Measurements from ENCODE around the gene EFNB2. TPM values are rescaled to one million over a fixed set of nuclear protein-coding genes. Genes with fewer than 3 reads are reported as not detected.

EFNB2 gene
- total RNA-seq, 4 donors from 2014 or later: 12.1 to 41.3 (median 26.4) TPM

DNA sequence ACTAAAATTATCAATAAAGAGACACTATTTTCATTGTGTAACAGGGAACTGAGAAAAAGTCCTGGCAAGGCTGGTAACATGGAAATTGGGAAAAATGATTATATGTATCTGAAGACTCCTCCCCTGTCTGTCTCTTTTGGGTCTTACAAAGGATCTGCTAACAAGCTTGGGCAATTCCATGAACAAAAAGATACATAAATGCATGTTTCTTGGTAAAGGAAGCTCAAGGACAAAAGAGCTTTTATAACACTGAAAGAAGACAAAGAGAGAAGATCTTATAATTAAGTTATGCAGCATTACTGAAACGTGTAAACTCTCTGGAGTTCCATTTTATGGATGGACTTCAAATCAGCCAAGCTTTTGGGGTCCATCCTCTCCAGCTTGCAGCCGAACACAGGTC is 29.2 kb downstream of the EFNB2 start:
- DNase-seq (ENCODE audit: low spot score in 2 of 2): no peak
- TF ChIP-seq POLR2A (IDR thresholded peaks at IDR 0.05) (no peak), CTCF (IDR thresholded peaks at IDR 0.05) (no peak)
- intact Hi-C loops (cut with DNase I; ENCODE audit: low total_unique reads): no loop called here
- 71 to 78% methylated on average over 2 of the region's 2 CpGs for WGBS, 2 donors
- H3K4me3 ChIP-seq (ENCODE audit: low read depth, poor library complexity, severe bottlenecking): no peak overlapping the region

DNA sequence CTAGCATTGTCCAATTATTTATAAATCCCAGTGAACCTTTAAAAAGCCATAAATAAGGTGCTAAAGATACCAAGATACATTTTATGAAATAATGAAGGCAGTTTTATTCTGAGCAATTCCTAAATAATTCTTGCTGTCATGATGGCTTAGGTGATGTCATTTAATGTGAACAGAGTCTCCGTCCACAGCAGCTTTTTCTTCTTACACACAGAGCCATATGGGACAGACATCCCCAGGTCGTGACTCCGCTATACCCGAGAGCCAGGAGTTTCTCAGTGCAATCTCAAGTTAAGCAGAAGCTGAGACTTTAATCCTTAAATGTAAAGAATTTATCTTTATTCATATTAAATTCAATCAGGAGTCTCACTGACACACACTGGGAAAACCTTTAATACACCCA is 29.7 kb downstream of the EFNB2 start:
- TF ChIP-seq CTCF (IDR thresholded peaks at IDR 0.05) (no peak), POLR2A (IDR thresholded peaks at IDR 0.05) (no peak)
- WGBS, 2 donors: 92 to 96% methylated on average over 4 of the region's 4 CpGs

DNA sequence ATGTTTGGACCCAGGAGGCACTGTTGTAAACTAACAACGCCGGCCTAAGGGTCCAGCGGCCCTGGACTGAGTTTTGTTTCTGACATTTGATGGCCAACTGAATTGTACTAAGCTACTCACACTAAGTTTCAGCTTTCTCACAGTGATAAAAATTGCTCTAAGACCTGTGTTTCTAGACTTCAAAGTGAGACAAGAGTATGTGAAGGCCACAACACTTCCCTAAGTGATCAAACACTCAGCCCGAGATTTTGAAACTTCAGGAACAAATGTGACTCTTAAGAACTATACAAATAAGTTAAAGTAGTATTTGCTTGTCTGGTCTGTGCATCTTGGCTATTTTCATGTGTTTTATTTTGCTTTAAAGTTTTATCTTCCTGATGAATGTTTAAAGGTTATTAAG is 30.2 kb downstream of the EFNB2 start:
- DNase-seq (ENCODE audit: low spot score in 2 of 2): no peak
- WGBS, 2 donors: 94 to 96% methylated on average over 4 of the region's 4 CpGs
- H3K4me3 ChIP-seq (ENCODE audit: low read depth, poor library complexity, severe bottlenecking): no peak overlapping the region
- TF ChIP-seq POLR2A (IDR thresholded peaks at IDR 0.05) (no peak), CTCF (IDR thresholded peaks at IDR 0.05) (no peak)
- intact Hi-C loops (cut with DNase I; ENCODE audit: low total_unique reads): no loop called here

More for the DNA sequence above, 29.7 kb downstream of the EFNB2 start:
- no peak overlapping the region for H3K4me3 ChIP-seq (ENCODE audit: low read depth, poor library complexity, severe bottlenecking)
- intact Hi-C loops (cut with DNase I; ENCODE audit: low total_unique reads): no loop called here
- DNase-seq (ENCODE audit: low spot score in 2 of 2): no peak

GRCh38 chr13:106503730-106504453 is 31.6 kb downstream of the EFNB2 start:
- intact Hi-C loops (cut with DNase I; ENCODE audit: low total_unique reads): no loop called here
- DNase-seq (ENCODE audit: low spot score in 2 of 2): no peak
- WGBS, 2 donors: 85 to 90% methylated on average over 9 of the region's 9 CpGs
- no peak overlapping the region for H3K4me3 ChIP-seq (ENCODE audit: low read depth, poor library complexity, severe bottlenecking)
- TF ChIP-seq POLR2A (IDR thresholded peaks at IDR 0.05) (no peak), CTCF (IDR thresholded peaks at IDR 0.05) (no peak)

- no peak for TF ChIP-seq CTCF (IDR thresholded peaks at IDR 0.05)
- TF ChIP-seq POLR2A (IDR thresholded peaks at IDR 0.05): no peak
- DNase-seq (ENCODE audit: low spot score in 2 of 2): no peak
- intact Hi-C loops (cut with DNase I; ENCODE audit: low total_unique reads): no loop called here
- 84 to 87% methylated on average over 5 of the region's 5 CpGs for WGBS, 2 donors
- no peak overlapping the region for H3K4me3 ChIP-seq (ENCODE audit: low read depth, poor library complexity, severe bottlenecking)
Measured at GRCh38 chr13:106503272-106503671, 32.2 kb downstream of the EFNB2 start.

DNA sequence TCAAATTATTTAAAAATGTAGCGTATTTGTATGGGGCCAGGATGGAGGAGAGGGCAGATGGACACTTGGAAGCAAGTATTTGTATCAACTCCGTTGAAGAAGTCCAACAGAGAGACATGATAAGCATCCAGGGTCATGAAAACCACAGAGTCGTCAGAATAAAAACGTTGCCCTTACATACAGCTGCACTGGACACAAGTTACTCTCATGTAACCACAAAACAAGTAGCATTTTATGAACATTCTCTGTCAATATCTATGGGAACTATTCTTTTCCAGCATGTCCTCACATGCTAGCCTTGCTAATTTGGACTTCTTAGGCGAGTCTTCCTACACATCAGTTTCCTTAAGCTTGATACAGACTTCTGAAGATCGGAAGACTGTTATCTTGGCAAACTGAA is 35.0 kb downstream of the EFNB2 start:
- TF ChIP-seq CTCF (IDR thresholded peaks at IDR 0.05): no peak
- no peak for TF ChIP-seq POLR2A (IDR thresholded peaks at IDR 0.05)
- H3K4me3 ChIP-seq (ENCODE audit: low read depth, poor library complexity, severe bottlenecking): no peak overlapping the region
- no peak for DNase-seq (ENCODE audit: low spot score in 2 of 2)
- 77 to 85% methylated on average over 6 of the region's 6 CpGs for WGBS, 2 donors
- intact Hi-C loops (cut with DNase I; ENCODE audit: low total_unique reads): no loop called here
